Mammary epithelial cell (primary cell): ENCODE measurements around the gene DENND1A.

ENCODE experiments used
- EZH2 ChIP-seq: IDR thresholded peaks from 2 replicates; pipeline ENCODE4 v1.6.1; 2012; ENCODE audit warnings: low read length, inconsistent platforms, borderline replicate concordance
- TF ChIP-seq, protein P1 (sequence below), 2 donors: IDR thresholded peaks in 1 of 2; conservative IDR thresholded peaks in 1 of 2; 2 replicates each; pipeline ENCODE4 v1.5.1; 2011 to 2012; ENCODE audit warnings: inconsistent platforms in 2 of 2, low read length in 2 of 2, mild to moderate bottlenecking in 2 of 2, control low read depth in 1 of 2, low read depth in 1 of 2; ENCODE audit not compliant: insufficient read depth in 1 of 2; ENCODE audit errors: extremely low read depth in 1 of 2

DNA sequence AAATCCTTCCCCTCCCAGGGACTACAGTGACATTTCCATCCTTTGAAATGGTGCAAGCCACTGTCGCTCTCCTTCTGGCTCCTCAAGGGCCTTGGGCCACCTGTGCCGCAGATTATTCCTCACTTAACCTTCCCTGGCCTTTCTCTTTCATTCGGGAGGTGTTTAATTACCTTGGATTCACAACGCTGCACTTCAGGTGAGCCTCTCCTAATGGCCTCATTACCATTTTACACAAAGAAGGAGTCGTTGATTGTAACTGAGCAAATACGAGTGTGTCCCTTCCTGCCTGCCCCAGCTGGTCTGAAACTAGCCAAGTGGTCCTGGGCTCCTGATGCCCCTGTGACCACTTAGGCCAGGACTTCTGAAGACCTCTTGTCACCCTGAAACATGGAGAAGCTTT is 368.9 kb downstream of the DENND1A start:
- TF ChIP-seq, protein P1, sequence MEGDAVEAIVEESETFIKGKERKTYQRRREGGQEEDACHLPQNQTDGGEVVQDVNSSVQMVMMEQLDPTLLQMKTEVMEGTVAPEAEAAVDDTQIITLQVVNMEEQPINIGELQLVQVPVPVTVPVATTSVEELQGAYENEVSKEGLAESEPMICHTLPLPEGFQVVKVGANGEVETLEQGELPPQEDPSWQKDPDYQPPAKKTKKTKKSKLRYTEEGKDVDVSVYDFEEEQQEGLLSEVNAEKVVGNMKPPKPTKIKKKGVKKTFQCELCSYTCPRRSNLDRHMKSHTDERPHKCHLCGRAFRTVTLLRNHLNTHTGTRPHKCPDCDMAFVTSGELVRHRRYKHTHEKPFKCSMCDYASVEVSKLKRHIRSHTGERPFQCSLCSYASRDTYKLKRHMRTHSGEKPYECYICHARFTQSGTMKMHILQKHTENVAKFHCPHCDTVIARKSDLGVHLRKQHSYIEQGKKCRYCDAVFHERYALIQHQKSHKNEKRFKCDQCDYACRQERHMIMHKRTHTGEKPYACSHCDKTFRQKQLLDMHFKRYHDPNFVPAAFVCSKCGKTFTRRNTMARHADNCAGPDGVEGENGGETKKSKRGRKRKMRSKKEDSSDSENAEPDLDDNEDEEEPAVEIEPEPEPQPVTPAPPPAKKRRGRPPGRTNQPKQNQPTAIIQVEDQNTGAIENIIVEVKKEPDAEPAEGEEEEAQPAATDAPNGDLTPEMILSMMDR (conservative IDR thresholded peaks at IDR 0.05 in 1 of 2, IDR thresholded peaks at IDR 0.05 in 1 of 2; ENCODE audit: extremely low read depth in 1 of 2, insufficient read depth in 1 of 2, low read depth in 1 of 2, low read length in 2 of 2) = no peak
- TF ChIP-seq EZH2 = no peak
